Measurements from ENCODE around the gene VNN1. TPM values are rescaled to one million over a fixed set of nuclear protein-coding genes. Genes with fewer than 3 reads are reported as not detected.
"Not testable (repeated sequence)": the region's sequence is repeated elsewhere in the genome, so short reads cannot be mapped to it uniquely, and the experiment has no call there.

VNN1 gene
- total and polyA plus RNA-seq, 4 experiments from 2014 or later = 0.11 TPM; not detected in 3

GRCh38 chr6:132637135-132637534 is 76.7 kb downstream of the VNN1 start:
- H3K4me1 Mint-ChIP-seq; H3K4me3 ChIP-seq (ENCODE audit: low read length in 2 of 2); H3K27me3 ChIP-seq (ENCODE audit: insufficient read depth, low read length); intact Hi-C loops (cut with micrococcal nuclease); H3K4me1 ChIP-seq (ENCODE audit: insufficient read depth, low read length); H3K27ac Mint-ChIP-seq; H3K36me3 Mint-ChIP-seq; H3K36me3 ChIP-seq (ENCODE audit: insufficient read depth, low read length); CTCF ChIA-PET (ENCODE audit: partially characterized antibody); DNase-seq; H3K9me3 Mint-ChIP-seq; H3K9me3 ChIP-seq (ENCODE audit: control insufficient read depth in 1 of 2, low read length in 2 of 2); H3K27ac ChIP-seq (ENCODE audit: low read depth, low read length); POLR2A ChIA-PET (ENCODE audit: partially characterized antibody); H3K4me3 Mint-ChIP-seq: not testable (repeated sequence)
- H3K27me3 Mint-ChIP-seq = peaks cover 25 to 29% of the 10 kb centered on the region in 2 donors

- H3K9me3 Mint-ChIP-seq; H3K27ac ChIP-seq (ENCODE audit: low read depth, low read length); H3K36me3 ChIP-seq (ENCODE audit: insufficient read depth, low read length); H3K4me3 Mint-ChIP-seq; DNase-seq; H3K27ac Mint-ChIP-seq; CTCF ChIA-PET (ENCODE audit: partially characterized antibody); H3K4me1 ChIP-seq (ENCODE audit: insufficient read depth, low read length); H3K4me3 ChIP-seq (ENCODE audit: low read length in 2 of 2); POLR2A ChIA-PET (ENCODE audit: partially characterized antibody); intact Hi-C loops (cut with micrococcal nuclease); H3K36me3 Mint-ChIP-seq; H3K9me3 ChIP-seq (ENCODE audit: control insufficient read depth in 1 of 2, low read length in 2 of 2); H3K4me1 Mint-ChIP-seq; H3K27me3 ChIP-seq (ENCODE audit: insufficient read depth, low read length): not testable (repeated sequence)
- H3K27me3 Mint-ChIP-seq = peaks cover 24 to 29% of the 10 kb centered on the region in 2 donors
Measured at GRCh38 chr6:132635906-132636305, 77.9 kb downstream of the VNN1 start.

- H3K27ac Mint-ChIP-seq; H3K27ac ChIP-seq (ENCODE audit: low read depth, low read length); H3K4me1 Mint-ChIP-seq; H3K27me3 ChIP-seq (ENCODE audit: insufficient read depth, low read length); H3K4me1 ChIP-seq (ENCODE audit: insufficient read depth, low read length); H3K9me3 ChIP-seq (ENCODE audit: control insufficient read depth in 1 of 2, low read length in 2 of 2); DNase-seq; H3K9me3 Mint-ChIP-seq; H3K4me3 ChIP-seq (ENCODE audit: low read length in 2 of 2); H3K36me3 ChIP-seq (ENCODE audit: insufficient read depth, low read length); H3K4me3 Mint-ChIP-seq; POLR2A ChIA-PET (ENCODE audit: partially characterized antibody); intact Hi-C loops (cut with micrococcal nuclease); H3K36me3 Mint-ChIP-seq; CTCF ChIA-PET (ENCODE audit: partially characterized antibody): not testable (repeated sequence)
- peaks cover 24 to 33% of the 10 kb centered on the region in 2 donors for H3K27me3 Mint-ChIP-seq
Measured at GRCh38 chr6:132635288-132635687, 78.6 kb downstream of the VNN1 start.

GRCh38 chr6:132634796-132635195 is 79.1 kb downstream of the VNN1 start:
- POLR2A ChIA-PET (ENCODE audit: partially characterized antibody) = no interaction called here
- intact Hi-C loops (cut with micrococcal nuclease) = no loop called here
- no peak overlapping the region for H3K4me3 Mint-ChIP-seq
- H3K27ac Mint-ChIP-seq = no peak overlapping the region
- no peaks in the 10 kb centered on the region for H3K27me3 ChIP-seq (ENCODE audit: insufficient read depth, low read length)
- no peaks in the 10 kb centered on the region for H3K36me3 ChIP-seq (ENCODE audit: insufficient read depth, low read length)
- peaks cover 0 to 3% (median 2%) of the 10 kb centered on the region in 8 donors for H3K9me3 Mint-ChIP-seq
- H3K9me3 ChIP-seq (ENCODE audit: control insufficient read depth in 1 of 2, low read length in 2 of 2) = no peaks in the 10 kb centered on the region
- H3K27ac ChIP-seq (ENCODE audit: low read depth, low read length) = no peak overlapping the region
- H3K27me3 Mint-ChIP-seq = peaks cover 24 to 33% of the 10 kb centered on the region in 2 donors
- H3K4me1 ChIP-seq (ENCODE audit: insufficient read depth, low read length) = no peaks in the 10 kb centered on the region
- H3K36me3 Mint-ChIP-seq = no peaks in the 10 kb centered on the region
- H3K4me3 ChIP-seq (ENCODE audit: low read length in 2 of 2) = no peak overlapping the region
- H3K4me1 Mint-ChIP-seq = peaks cover 0 to 2% (median under 1%) of the 10 kb centered on the region in 4 donors
- CTCF ChIA-PET (ENCODE audit: partially characterized antibody) = no interaction called here
- no peak for DNase-seq

- H3K27ac ChIP-seq (ENCODE audit: low read depth, low read length) = no peak overlapping the region
- H3K9me3 Mint-ChIP-seq = peaks cover 0 to 4% (median 3%) of the 10 kb centered on the region in 8 donors
- H3K27ac Mint-ChIP-seq = no peak overlapping the region
- peaks cover 18 to 32% of the 10 kb centered on the region in 2 donors for H3K27me3 Mint-ChIP-seq
- H3K4me1 ChIP-seq (ENCODE audit: insufficient read depth, low read length) = no peaks in the 10 kb centered on the region
- CTCF ChIA-PET (ENCODE audit: partially characterized antibody) = no interaction called here
- H3K27me3 ChIP-seq (ENCODE audit: insufficient read depth, low read length) = no peaks in the 10 kb centered on the region
- no peaks in the 10 kb centered on the region for H3K9me3 ChIP-seq (ENCODE audit: control insufficient read depth in 1 of 2, low read length in 2 of 2)
- POLR2A ChIA-PET (ENCODE audit: partially characterized antibody) = no interaction called here
- H3K4me3 ChIP-seq (ENCODE audit: low read length in 2 of 2) = no peak overlapping the region
- intact Hi-C loops (cut with micrococcal nuclease) = no loop called here
- H3K36me3 Mint-ChIP-seq = no peaks in the 10 kb centered on the region
- no peak for DNase-seq
- no peaks in the 10 kb centered on the region for H3K4me1 Mint-ChIP-seq
- no peaks in the 10 kb centered on the region for H3K36me3 ChIP-seq (ENCODE audit: insufficient read depth, low read length)
- no peak overlapping the region for H3K4me3 Mint-ChIP-seq
Measured at GRCh38 chr6:132633362-132633761, 80.5 kb downstream of the VNN1 start.

Other genes starting within 250 kb of the VNN1 start
- gene STX7, start 200.9 kb downstream of the VNN1 start, total RNA-seq = 10 to 100 TPM; 22.7 TPM
- 10 to 100 TPM in 1 of 2 donors, 1 to 10 TPM in 1; 8.2 to 14.9 TPM for gene STX7, start 200.9 kb downstream of the VNN1 start, polyA plus RNA-seq
- not detected for gene TAAR9, start 175.8 kb downstream of the VNN1 start, total RNA-seq
- gene TAAR9, start 175.8 kb downstream of the VNN1 start, polyA plus RNA-seq = not detected
- not detected for gene TAAR8, start 161.4 kb downstream of the VNN1 start, total RNA-seq
- gene TAAR8, start 161.4 kb downstream of the VNN1 start, polyA plus RNA-seq = not detected
- gene TAAR6, start 143.7 kb downstream of the VNN1 start, total RNA-seq = not detected
- not detected for gene TAAR6, start 143.7 kb downstream of the VNN1 start, polyA plus RNA-seq
- gene TAAR5, start 124.3 kb downstream of the VNN1 start, total RNA-seq = not detected
- not detected for gene TAAR5, start 124.3 kb downstream of the VNN1 start, polyA plus RNA-seq
- gene TAAR2, start 89.8 kb downstream of the VNN1 start, total RNA-seq = not detected
- not detected for gene TAAR2, start 89.8 kb downstream of the VNN1 start, polyA plus RNA-seq
- gene TAAR1, start 54.9 kb downstream of the VNN1 start, total RNA-seq = not detected
- gene TAAR1, start 54.9 kb downstream of the VNN1 start, polyA plus RNA-seq = not detected
- 10 to 100 TPM; 12.2 to 13.3 TPM for gene VNN2, start 43.8 kb upstream of the VNN1 start, total RNA-seq
- gene VNN2, start 43.8 kb upstream of the VNN1 start, polyA plus RNA-seq = 10 to 100 TPM; 14.8 to 18.9 TPM
- gene SLC18B1, start 84.6 kb upstream of the VNN1 start, total RNA-seq = 10 to 100 TPM; 13.8 to 14.7 TPM
- 10 to 100 TPM; 11.6 to 19.5 TPM for gene SLC18B1, start 84.6 kb upstream of the VNN1 start, polyA plus RNA-seq
- gene RPS12, start 100.5 kb upstream of the VNN1 start, total RNA-seq = 1,000 to 10,000 TPM; 2,480 to 2,511 TPM
- 1,000 to 10,000 TPM; 1,677 to 2,818 TPM for gene RPS12, start 100.5 kb upstream of the VNN1 start, polyA plus RNA-seq

Measured in CD4-positive, alpha-beta memory T cell (primary cell).